K562 (cell line): Measurements from ENCODE around the gene PRKCE. TPM values are rescaled to one million over a fixed set of nuclear protein-coding genes. Genes with fewer than 3 reads are reported as not detected.

ENCODE experiments used
- ATF2 ChIP-seq: sonication (generic); formaldehyde crosslinking; IDR thresholded peaks from 2 replicates; pipeline ENCODE4 v1.8.1; 2022; ENCODE audit warnings: missing genetic modification reagents
- BACH1 ChIP-seq: fragments of 200-800 bp; sonication (Bioruptor generic); IDR thresholded peaks from 2 replicates; pipeline ENCODE4 v1.6.1; 2016; ENCODE audit warnings: missing genetic modification characterization, missing compliant biosample characterization
- BRCA1 ChIP-seq, 2 experiments: fragments of 450-650 bp in 1 of 2; sonication (generic) in 1 of 2; formaldehyde crosslinking in 1 of 2; IDR thresholded peaks; 2 replicates each; pipeline versions ENCODE4 v1.5.0 to v1.6.1; 2017 to 2020; ENCODE audit warnings: mild to moderate bottlenecking in 1 of 2, missing genetic modification reagents in 1 of 2
- BRF1 ChIP-seq: IDR thresholded peaks from 3 replicates; pipeline ENCODE4 v1.6.1; 2011; ENCODE audit warnings: borderline replicate concordance, mild to moderate bottlenecking; ENCODE audit not compliant: insufficient read length; ENCODE audit errors: extremely low read depth
- CCNT2 ChIP-seq: IDR thresholded peaks from 2 replicates; pipeline ENCODE4 v1.6.1; 2011; ENCODE audit warnings: borderline replicate concordance, low read depth, mild to moderate bottlenecking, moderate library complexity, mixed read lengths, low read length; ENCODE audit not compliant: insufficient read length; ENCODE audit errors: extremely low read depth
- CGGBP1 ChIP-seq: fragments of 250-450 bp; sonication (Bioruptor Pico); IDR thresholded peaks from 2 replicates; pipeline ENCODE4 v1.9.0; 2021; ENCODE audit warnings: mild to moderate bottlenecking
- CHD1 ChIP-seq: fragments of 200-600 bp; sonication (generic); IDR thresholded peaks from one replicate; pipeline ENCODE4 v1.6.1; 2012; ENCODE audit warnings: mild to moderate bottlenecking, moderate library complexity, low read length, inconsistent platforms
- EHMT2 ChIP-seq: fragments of 450-650 bp; IDR thresholded peaks from 2 replicates; pipeline ENCODE4 v1.6.1; 2018; ENCODE audit warnings: antibody characterized with exemption
- GTF2B ChIP-seq: IDR thresholded peaks from 2 replicates; pipeline ENCODE4 v1.6.1; 2011; ENCODE audit not compliant: insufficient read length; ENCODE audit errors: extremely low read depth
- HLTF ChIP-seq: fragments of 450-650 bp; IDR thresholded peaks from 2 replicates; pipeline ENCODE4 v1.6.1; 2016
- HOXB6 ChIP-seq: fragments of 250-450 bp; sonication (Bioruptor Pico); IDR thresholded peaks from 2 replicates; pipeline ENCODE4 v1.5.1; 2022; ENCODE audit warnings: mild to moderate bottlenecking, borderline replicate concordance
- MAZ ChIP-seq, 2 experiments: fragments of 450-650 bp in 1 of 2; sonication (generic) in 1 of 2; formaldehyde crosslinking; IDR thresholded peaks in 1 of 2; conservative IDR thresholded peaks in 1 of 2; 2 replicates each; pipeline versions ENCODE4 v1.4.0 to v1.5.0; 2020; ENCODE audit warnings: mild to moderate bottlenecking in 1 of 2, missing genetic modification reagents in 1 of 2
- MXD1 ChIP-seq: fragments of 250-450 bp; sonication (Bioruptor Pico); IDR thresholded peaks from 2 replicates; pipeline ENCODE4 v1.8.0; 2021; ENCODE audit warnings: borderline replicate concordance, mild to moderate bottlenecking, moderate library complexity; ENCODE audit not compliant: poor library complexity, severe bottlenecking
- NR2C2 ChIP-seq, 2 experiments: fragments of 200-800 bp in 1 of 2; sonication (Bioruptor generic) in 1 of 2; sonication (generic) in 1 of 2; formaldehyde crosslinking in 1 of 2; IDR thresholded peaks; 2 replicates each; pipeline versions ENCODE4 v1.6.1 to v1.8.0; 2016 to 2022; ENCODE audit warnings: mild to moderate bottlenecking in 1 of 2, missing compliant biosample characterization in 1 of 2, missing genetic modification characterization in 1 of 2, missing genetic modification reagents in 1 of 2
- PTTG1 ChIP-seq: fragments of 450-650 bp; IDR thresholded peaks from 2 replicates; pipeline ENCODE4 v1.6.1; 2016; ENCODE audit warnings: low read depth, mild to moderate bottlenecking, missing genetic modification characterization, missing compliant biosample characterization
- RFX1 ChIP-seq: fragments of 450-650 bp; IDR thresholded peaks from 2 replicates; pipeline ENCODE4 v1.6.1; 2016; ENCODE audit warnings: mild to moderate bottlenecking, moderate library complexity
- RNF219 ChIP-seq: fragments of 250-450 bp; sonication (Bioruptor Pico); IDR thresholded peaks from 2 replicates; pipeline ENCODE4 v1.5.0; 2022; ENCODE audit warnings: mild to moderate bottlenecking
- SMARCA4 ChIP-seq: fragments of 450-650 bp; IDR thresholded peaks from 2 replicates; pipeline ENCODE4 v1.6.1; 2016
- TBL1XR1 ChIP-seq, 2 experiments: IDR thresholded peaks; 2 replicates each; pipeline ENCODE4 v1.6.1; 2012; ENCODE audit warnings: improper control_type of control experiment in 2 of 2, low read length in 2 of 2, mild to moderate bottlenecking in 1 of 2
- TEAD4 ChIP-seq, 2 experiments: sonication (generic) in 1 of 2; formaldehyde crosslinking in 1 of 2; IDR thresholded peaks; 2 replicates each; pipeline versions ENCODE4 v1.6.1 to v1.8.0; 2012 to 2022; ENCODE audit warnings: borderline replicate concordance in 1 of 2, inconsistent platforms in 1 of 2, low read length in 1 of 2, mild to moderate bottlenecking in 1 of 2, missing genetic modification reagents in 1 of 2
- THRAP3 ChIP-seq: fragments of 450-650 bp; IDR thresholded peaks from 2 replicates; pipeline ENCODE4 v1.6.1; 2016; ENCODE audit warnings: mild to moderate bottlenecking, inconsistent platforms, borderline replicate concordance
- ZNF140 ChIP-seq: fragments of 250-450 bp; sonication (Bioruptor Pico); IDR thresholded peaks from 2 replicates; pipeline ENCODE4 v1.8.0; 2021; ENCODE audit warnings: moderate library complexity, mild to moderate bottlenecking, inconsistent platforms
- ZNF174 ChIP-seq: fragments of 250-450 bp; sonication (Bioruptor Pico); IDR thresholded peaks from 2 replicates; pipeline ENCODE4 v1.4.0; 2020; ENCODE audit warnings: mild to moderate bottlenecking
- ZNF431 ChIP-seq: sonication (generic); formaldehyde crosslinking; IDR thresholded peaks from 2 replicates; pipeline ENCODE4 v1.8.0; 2022; ENCODE audit warnings: mild to moderate bottlenecking, missing genetic modification reagents
- polyA plus RNA-seq, 8 experiments: library from polyadenylated mRNA; depleted of rRNA in 4 of 8; stranded (reverse) in 5 of 8; unstranded in 3 of 8; fragments of >200 nt; fragmentation: Nextera tagmentation in 2 of 8; fragmentation: Illumina TruSeq in 1 of 8; extraction: Ambion mirVana in 2 of 8; extraction: Trizol in 1 of 8; gene quantifications; 2 replicates each; pipeline versions ENCODE4 v1.2.1 to v1.2.3, GENCODE V29; 2011 to 2014; ENCODE audit warnings: inconsistent platforms in 1 of 8, missing spikeins in 1 of 8
- total RNA-seq, 7 experiments: library from RNA; depleted of rRNA in 6 of 7; stranded (reverse); fragments of >200 nt in 6 of 7; fragmentation: Illumina TruSeq in 2 of 7; extraction: Trizol in 2 of 7; gene quantifications; 2 replicates each; pipeline versions ENCODE4 v1.2.1 to v1.2.3, GENCODE V29; 2011 to 2021; ENCODE audit warnings: low replicate concordance in 1 of 7

The PRKCE gene
- total and polyA plus RNA-seq, 9 of the 15 experiments (the other 6 are each of a cell fraction or from before 2014, with no cell fraction given) = 0.06 to 1.0 (median 0.22) TPM; not detected in 1

- TF ChIP-seq ATF2 (CRISPR knock-in tag) (no peak), GTF2B (no peak), PTTG1 (tag) (no peak), NR2C2 (CRISPR knock-in tag; IDR thresholded peaks at IDR 0.05) (no peak), NR2C2 (tag; IDR thresholded peaks at IDR 0.05) (no peak), TEAD4 (IDR thresholded peaks at IDR 0.05; ENCODE audit: low read length) (peak; percentile 46; the same call in 1 of the 2 replicates), TEAD4 (CRISPR knock-in tag; IDR thresholded peaks at IDR 0.05; ENCODE audit: borderline replicate concordance) (no peak), THRAP3 (no peak), RNF219 (no peak), HOXB6 (CRISPR knock-in tag) (no peak), BRCA1 (IDR thresholded peaks at IDR 0.05) (no peak), BRCA1 (CRISPR knock-in tag; IDR thresholded peaks at IDR 0.05) (no peak), ZNF431 (CRISPR knock-in tag) (no peak), HLTF (no peak), BACH1 (tag) (no peak), MAZ (CRISPR knock-in tag; conservative IDR thresholded peaks at IDR 0.05 in 1 of 2, IDR thresholded peaks at IDR 0.05 in 1 of 2) (no peak), CCNT2 (no peak), BRF1 (no peak), TBL1XR1 (IDR thresholded peaks at IDR 0.05; ENCODE audit: low read length in 2 of 2) (no peak), CHD1 (no peak), EHMT2 (0 out of 2 replicates have a peak, but pooled peaks have one; percentile 53), MXD1 (no peak), RFX1 (peak; percentile 34; the same call in 1 of the 2 replicates), SMARCA4 (peak; percentile 68), CGGBP1 (CRISPR knock-in tag) (no peak), ZNF174 (no peak), ZNF140 (CRISPR knock-in tag) (no peak)
- TF ChIP-seq, all 486 proteins: peak for 12
Observed at GRCh38 chr2:45607701-45608100, 43.8 kb upstream of the PRKCE start (continued).
